Neural crest cell (in vitro differentiated cells): ENCODE results near the gene RPN2. TPM values are rescaled to one million over a fixed set of nuclear protein-coding genes. Genes with fewer than 3 reads are reported as not detected.

Experiments used
- DNase-seq: peaks from one replicate; pipeline ENCODE4 v3.0.0; 2021; ENCODE audit warnings: low read depth, mixed read lengths, low spot score
- H3K27ac Mint-ChIP-seq: one replicate; pipeline ENCODE4 v1.8.0; 2021; ENCODE audit warnings: mild to moderate bottlenecking, mixed read lengths; ENCODE audit not compliant: unreplicated experiment
- H3K27me3 Mint-ChIP-seq: 2 replicates; pipeline ENCODE4 v1.8.0; 2021; ENCODE audit warnings: low read depth, mild to moderate bottlenecking, mixed read lengths
- H3K36me3 Mint-ChIP-seq: 2 replicates; pipeline ENCODE4 v1.8.0; 2021; ENCODE audit warnings: low read depth, mild to moderate bottlenecking, mixed read lengths
- H3K4me1 Mint-ChIP-seq: 2 replicates; pipeline ENCODE4 v1.8.0; 2021; ENCODE audit warnings: mixed read lengths
- H3K4me3 Mint-ChIP-seq: one replicate; pipeline ENCODE4 v1.8.0; 2021; ENCODE audit warnings: mild to moderate bottlenecking, mixed read lengths
- H3K9me3 Mint-ChIP-seq: 2 replicates; pipeline ENCODE4 v1.8.0; 2021; ENCODE audit warnings: mixed read lengths
- total RNA-seq: library from RNA; stranded (reverse); gene quantifications from 2 replicates; pipeline ENCODE4 v1.2.1, GENCODE V29; 2021
- TF ChIP-seq, protein P1 (sequence below): fragments of 200-600 bp; sonication (generic); conservative IDR thresholded peaks from 2 replicates; pipeline ENCODE4 v1.5.0; 2021; ENCODE audit warnings: antibody characterized with exemption, mild to moderate bottlenecking

The RPN2 gene
- total RNA-seq, 1 donor from 2014 or later: 203 TPM

DNA sequence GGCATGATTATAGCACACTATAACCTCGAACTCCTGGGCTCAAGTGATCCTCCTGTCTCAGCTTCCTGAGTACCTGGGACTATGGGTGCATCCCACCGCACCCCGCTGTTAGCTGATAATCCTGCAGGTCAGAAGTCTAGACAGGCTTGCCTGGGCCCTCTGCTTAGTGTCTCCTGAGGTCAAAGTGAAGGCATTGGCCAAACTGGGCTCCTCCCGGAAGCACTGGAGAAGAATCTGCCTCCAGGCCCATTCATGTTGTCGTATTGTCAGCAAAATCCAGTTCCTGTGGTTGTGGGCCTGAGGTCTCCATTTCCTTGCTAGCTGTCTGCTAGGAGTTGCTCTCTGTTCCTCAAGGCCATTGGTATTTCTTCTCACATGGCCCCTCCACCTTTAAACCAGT is 6.6 kb downstream of the RPN2 start:
- Mint-ChIP-seq H3K9me3 (no peaks in the 10 kb centered on the region), H3K36me3 (peaks cover 18% of the 10 kb centered on the region), H3K4me1 (peaks cover 14% of the 10 kb centered on the region), H3K27me3 (no peaks in the 10 kb centered on the region), H3K27ac (no peak overlapping the region), H3K4me3 (no peak overlapping the region)
- TF ChIP-seq, protein P1, sequence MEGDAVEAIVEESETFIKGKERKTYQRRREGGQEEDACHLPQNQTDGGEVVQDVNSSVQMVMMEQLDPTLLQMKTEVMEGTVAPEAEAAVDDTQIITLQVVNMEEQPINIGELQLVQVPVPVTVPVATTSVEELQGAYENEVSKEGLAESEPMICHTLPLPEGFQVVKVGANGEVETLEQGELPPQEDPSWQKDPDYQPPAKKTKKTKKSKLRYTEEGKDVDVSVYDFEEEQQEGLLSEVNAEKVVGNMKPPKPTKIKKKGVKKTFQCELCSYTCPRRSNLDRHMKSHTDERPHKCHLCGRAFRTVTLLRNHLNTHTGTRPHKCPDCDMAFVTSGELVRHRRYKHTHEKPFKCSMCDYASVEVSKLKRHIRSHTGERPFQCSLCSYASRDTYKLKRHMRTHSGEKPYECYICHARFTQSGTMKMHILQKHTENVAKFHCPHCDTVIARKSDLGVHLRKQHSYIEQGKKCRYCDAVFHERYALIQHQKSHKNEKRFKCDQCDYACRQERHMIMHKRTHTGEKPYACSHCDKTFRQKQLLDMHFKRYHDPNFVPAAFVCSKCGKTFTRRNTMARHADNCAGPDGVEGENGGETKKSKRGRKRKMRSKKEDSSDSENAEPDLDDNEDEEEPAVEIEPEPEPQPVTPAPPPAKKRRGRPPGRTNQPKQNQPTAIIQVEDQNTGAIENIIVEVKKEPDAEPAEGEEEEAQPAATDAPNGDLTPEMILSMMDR: no peak
- no peak for DNase-seq

DNA sequence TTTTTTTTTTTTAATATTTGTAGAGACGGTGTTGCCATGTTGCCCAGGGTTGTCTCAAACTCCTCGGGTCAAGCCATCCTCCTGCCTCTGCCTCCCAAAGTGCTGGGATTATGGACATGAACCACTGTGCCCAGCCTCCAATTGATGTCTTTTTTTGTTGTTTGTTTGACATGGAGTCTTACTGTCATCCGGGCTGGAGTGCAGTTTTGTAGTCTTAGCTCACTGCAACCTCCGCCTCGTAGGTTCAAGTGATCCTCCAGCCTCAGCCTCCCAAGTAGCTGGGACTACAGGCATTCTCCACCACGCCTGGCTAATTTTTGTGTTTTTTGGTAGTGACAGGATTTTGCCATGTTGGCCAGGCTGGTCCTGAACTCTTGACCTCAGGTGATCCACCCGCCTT is 9.7 kb downstream of the RPN2 start:
- H3K27ac Mint-ChIP-seq: no peak overlapping the region
- TF ChIP-seq, protein P1: no peak
- H3K9me3 Mint-ChIP-seq: no peaks in the 10 kb centered on the region
- no peaks in the 10 kb centered on the region for H3K27me3 Mint-ChIP-seq
- H3K4me1 Mint-ChIP-seq: peaks cover 20% of the 10 kb centered on the region
- H3K36me3 Mint-ChIP-seq: peaks cover 20% of the 10 kb centered on the region
- DNase-seq: no peak
- H3K4me3 Mint-ChIP-seq: no peak overlapping the region

DNA sequence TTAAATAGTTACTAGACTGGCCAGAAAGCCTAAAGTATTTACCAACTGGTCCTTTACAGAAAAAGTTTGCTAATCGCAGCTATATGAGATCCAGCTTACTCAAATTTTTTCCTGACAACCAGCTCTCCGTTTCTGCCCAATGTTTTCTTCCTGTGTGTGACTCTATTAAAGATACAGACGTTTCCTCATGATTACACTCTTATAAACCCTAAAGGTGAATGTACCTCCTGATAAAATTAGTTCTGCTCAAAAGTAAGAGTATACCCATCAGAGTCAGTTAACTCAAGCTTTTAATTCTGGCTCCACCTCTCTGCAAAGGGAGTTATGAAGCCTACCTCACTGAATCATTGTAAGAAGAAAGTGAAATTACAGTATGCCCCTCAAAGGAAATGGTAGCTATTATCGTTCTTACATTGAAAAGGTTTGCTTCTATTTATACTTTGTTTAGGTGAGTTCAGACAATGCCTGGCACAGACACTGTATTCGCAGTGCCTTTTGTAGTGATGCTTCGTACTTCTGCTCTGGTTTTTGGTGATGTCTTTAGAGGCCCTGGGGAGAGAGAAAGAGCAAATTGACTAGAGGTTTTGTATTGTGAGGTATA is 10.4 kb downstream of the RPN2 start:
- Mint-ChIP-seq H3K36me3 (peaks cover 16% of the 10 kb centered on the region), H3K27ac (no peak overlapping the region), H3K4me1 (peaks cover 25% of the 10 kb centered on the region), H3K4me3 (no peak overlapping the region), H3K27me3 (no peaks in the 10 kb centered on the region), H3K9me3 (no peaks in the 10 kb centered on the region)
- DNase-seq: no peak
- TF ChIP-seq, protein P1: no peak

DNA sequence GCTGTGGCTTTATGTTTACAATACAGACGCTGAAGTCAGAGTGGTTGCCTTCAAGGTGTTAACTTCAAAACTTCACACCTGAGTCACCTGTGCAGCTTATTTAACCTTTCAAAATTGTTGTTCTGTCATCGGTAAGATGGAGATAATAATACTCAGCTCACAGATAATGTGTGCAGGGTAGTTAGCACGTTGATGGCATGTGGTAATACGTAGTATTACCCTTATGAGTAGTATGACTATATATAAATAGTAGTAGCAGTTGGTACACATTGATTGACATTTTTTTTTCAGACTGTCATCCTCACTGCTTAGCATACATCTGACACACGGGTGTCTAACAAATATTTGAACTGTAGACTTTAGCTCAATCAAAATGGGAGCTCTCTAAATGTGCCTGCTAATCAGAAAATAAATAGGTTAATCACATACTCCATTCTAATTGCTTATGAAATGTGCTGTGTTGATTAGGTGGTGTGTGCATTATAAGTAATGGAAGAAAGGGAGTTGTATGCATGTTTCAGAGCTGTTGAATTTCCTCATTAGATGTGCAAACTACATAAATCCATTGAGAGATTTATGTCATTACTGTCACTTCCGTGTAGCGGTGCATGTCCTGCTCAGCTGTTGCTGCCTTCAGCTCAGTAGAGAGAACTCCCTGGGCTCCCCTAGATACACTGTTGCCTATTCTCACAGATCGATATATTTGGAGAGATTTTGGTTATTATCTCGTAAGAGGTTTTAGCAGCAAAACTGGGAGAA is 11.4 kb downstream of the RPN2 start:
- Mint-ChIP-seq H3K27me3 (no peaks in the 10 kb centered on the region), H3K27ac (peak overlapping the region; percentile 28), H3K9me3 (no peaks in the 10 kb centered on the region), H3K36me3 (peaks cover 12% of the 10 kb centered on the region), H3K4me1 (peaks cover 33% of the 10 kb centered on the region), H3K4me3 (no peak overlapping the region)
- no peak for DNase-seq
- TF ChIP-seq, protein P1: no peak

DNA sequence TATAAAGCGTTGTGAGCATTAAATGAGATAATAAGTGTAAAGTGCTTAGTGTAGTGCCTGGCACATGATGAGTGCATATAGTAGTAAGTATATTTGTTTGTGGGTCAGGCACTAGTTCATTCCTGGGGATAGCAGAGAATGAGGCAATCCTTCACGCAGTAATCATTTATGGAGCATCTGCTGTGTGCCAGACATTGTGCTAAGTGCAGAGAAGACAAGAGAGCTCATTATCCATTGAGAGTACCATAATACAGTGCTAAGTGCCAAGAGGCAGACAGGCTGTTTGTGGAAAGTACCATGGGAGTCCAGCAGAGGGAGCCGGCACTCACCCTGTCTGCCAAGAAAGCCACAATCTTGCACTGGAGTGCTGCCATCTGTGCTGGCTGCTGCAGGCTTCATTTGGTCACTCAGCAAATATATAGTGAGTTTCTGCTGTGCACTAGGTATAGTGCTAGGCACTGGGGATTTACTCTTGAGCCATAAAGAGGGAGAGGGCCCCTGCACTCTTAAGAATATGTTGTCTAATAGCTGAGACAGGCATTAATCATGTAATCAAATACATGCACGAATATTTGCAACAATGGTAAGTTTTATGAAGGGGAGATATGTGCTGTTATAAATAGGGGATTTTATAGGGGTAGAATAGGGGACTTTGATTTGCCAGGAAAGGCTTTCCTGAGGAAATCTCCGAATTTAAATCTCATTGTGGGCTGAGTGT is 13.2 kb downstream of the RPN2 start:
- Mint-ChIP-seq H3K27me3 (no peaks in the 10 kb centered on the region), H3K4me1 (peaks cover 43% of the 10 kb centered on the region), H3K4me3 (no peak overlapping the region), H3K9me3 (no peaks in the 10 kb centered on the region), H3K36me3 (peaks cover 10% of the 10 kb centered on the region), H3K27ac (no peak overlapping the region)
- peak; percentile 77 for DNase-seq
- TF ChIP-seq, protein P1: peak; percentile 84
